Uterus (tissue), 2 donors: ENCODE results near the gene TIMM44.

Source experiments
- POLR2A ChIP-seq, 2 donors: fragments of 450-650 bp; IDR thresholded peaks; one replicate each; pipeline ENCODE4 v1.6.1; 2016; ENCODE audit warnings: antibody characterized with exemption in 2 of 2, mild to moderate bottlenecking in 1 of 2, moderate library complexity in 1 of 2
- TF ChIP-seq, protein P1 (sequence below), 4 experiments: fragments of 200-600 bp in 2 of 4; fragments of 450-650 bp in 2 of 4; sonication (generic) in 2 of 4; IDR thresholded peaks; one replicate each; pipeline ENCODE4 v1.5.1; 2016 to 2019; ENCODE audit warnings: antibody characterized with exemption in 4 of 4, mild to moderate bottlenecking in 2 of 4, moderate library complexity in 1 of 4

DNA sequence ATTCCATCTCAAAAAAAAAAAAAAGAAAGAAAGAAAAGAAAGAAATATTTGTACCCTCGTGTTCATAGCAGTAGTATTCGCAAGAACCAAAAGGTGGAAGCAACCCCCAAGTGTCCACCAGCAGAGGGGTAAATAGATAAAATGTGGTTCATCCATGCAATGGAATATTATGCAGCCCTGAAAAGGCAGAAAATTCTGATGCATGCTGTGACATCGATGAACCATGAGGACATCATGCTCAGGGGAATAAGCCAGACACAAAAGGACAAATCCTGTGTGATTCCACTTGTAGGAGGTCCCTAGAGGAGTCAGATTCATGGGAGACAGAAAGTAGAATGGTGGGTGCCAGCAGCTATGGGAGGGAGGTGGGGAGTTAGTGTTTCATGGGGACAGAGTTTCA, 61.6 kb downstream of the TIMM44 start:
- TF ChIP-seq, protein P1, sequence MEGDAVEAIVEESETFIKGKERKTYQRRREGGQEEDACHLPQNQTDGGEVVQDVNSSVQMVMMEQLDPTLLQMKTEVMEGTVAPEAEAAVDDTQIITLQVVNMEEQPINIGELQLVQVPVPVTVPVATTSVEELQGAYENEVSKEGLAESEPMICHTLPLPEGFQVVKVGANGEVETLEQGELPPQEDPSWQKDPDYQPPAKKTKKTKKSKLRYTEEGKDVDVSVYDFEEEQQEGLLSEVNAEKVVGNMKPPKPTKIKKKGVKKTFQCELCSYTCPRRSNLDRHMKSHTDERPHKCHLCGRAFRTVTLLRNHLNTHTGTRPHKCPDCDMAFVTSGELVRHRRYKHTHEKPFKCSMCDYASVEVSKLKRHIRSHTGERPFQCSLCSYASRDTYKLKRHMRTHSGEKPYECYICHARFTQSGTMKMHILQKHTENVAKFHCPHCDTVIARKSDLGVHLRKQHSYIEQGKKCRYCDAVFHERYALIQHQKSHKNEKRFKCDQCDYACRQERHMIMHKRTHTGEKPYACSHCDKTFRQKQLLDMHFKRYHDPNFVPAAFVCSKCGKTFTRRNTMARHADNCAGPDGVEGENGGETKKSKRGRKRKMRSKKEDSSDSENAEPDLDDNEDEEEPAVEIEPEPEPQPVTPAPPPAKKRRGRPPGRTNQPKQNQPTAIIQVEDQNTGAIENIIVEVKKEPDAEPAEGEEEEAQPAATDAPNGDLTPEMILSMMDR (IDR thresholded peaks at IDR 0.05): no peak
- TF ChIP-seq POLR2A (IDR thresholded peaks at IDR 0.05): no peak
